H54 (cell line): Measurements from ENCODE around the gene RYR1.
"Not testable (repeated sequence)": the region's sequence is repeated elsewhere in the genome, so short reads cannot be mapped to it uniquely, and the experiment has no call there.

Experiments used
- DNase-seq: peaks from one replicate; pipeline ENCODE4 v3.0.0; 2011; ENCODE audit warnings: low spot score, mixed read lengths; ENCODE audit not compliant: insufficient read length
- FAIRE-seq: peaks from 3 replicates; lab custom pipeline; 2011; peaks lifted over from hg19 to GRCh38; lab: Jason Lieb, UNC
- POLR2A ChIP-seq: IDR thresholded peaks from 2 replicates; pipeline ENCODE4 v1.6.1; 2011; ENCODE audit warnings: low read depth, mild to moderate bottlenecking, low read length

The RYR1 gene

GRCh38 chr19:38555200-38555599 lies 121.7 kb downstream of the RYR1 start:
- no peak for DNase-seq
- TF ChIP-seq POLR2A = no peak
- no peak for FAIRE-seq

DNA sequence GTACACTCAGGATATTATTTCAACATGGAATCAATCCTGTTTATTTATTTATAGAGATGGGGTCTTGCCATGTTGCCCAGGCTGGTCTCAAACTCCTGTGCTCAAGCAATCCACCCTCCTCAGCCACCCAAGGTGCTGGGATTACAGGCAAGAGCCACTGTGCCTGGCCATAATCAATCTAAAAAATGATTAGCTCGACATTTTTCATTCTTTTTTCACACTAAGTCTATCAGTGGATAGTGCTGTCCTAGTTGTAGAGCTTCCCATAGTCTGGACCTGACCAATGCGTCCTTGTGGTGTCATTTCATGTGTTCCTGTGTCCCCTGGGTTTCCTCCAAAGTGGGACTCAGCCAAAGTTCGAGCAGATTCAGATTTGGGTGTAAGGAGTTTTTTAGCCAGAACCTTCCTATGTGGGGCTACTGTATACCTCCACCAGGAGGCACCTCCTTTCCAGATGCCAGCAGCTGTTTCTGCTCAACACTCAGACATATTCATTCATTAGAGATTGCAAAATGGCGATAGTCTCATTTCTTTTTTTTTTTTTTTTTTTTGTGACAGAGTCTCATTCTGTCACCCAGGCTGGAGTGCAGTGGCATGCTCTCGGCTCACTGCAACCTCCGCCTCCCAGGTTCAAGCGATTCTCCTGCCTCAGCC lies 123.2 kb downstream of the RYR1 start:
- DNase-seq = no peak
- TF ChIP-seq POLR2A = no peak
- FAIRE-seq = no peak

- DNase-seq = no peak
- FAIRE-seq = no peak
- TF ChIP-seq POLR2A = no peak
Observed at GRCh38 chr19:38557205-38557799, 123.8 kb downstream of the RYR1 start.

DNA sequence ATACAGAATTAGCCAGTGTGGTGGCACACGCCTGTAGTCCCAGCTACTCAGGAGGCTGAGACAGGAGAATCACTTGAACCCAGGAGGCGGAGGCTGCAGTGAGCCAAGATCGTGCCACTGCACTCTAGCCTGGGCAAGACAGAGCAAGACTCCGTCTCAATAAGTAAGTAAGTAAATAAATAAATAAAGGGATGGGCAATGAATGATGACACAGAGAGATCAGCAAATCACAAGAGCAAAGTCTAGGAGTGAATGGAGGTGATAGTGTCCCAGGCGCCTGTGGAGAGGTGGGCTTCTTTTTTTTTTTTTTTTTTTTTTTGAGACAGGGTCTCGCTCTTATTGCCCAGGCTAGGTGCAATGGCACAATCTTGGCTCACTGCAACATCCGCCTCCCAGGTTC lies 125.4 kb downstream of the RYR1 start:
- DNase-seq, FAIRE-seq: not testable (repeated sequence)

DNA sequence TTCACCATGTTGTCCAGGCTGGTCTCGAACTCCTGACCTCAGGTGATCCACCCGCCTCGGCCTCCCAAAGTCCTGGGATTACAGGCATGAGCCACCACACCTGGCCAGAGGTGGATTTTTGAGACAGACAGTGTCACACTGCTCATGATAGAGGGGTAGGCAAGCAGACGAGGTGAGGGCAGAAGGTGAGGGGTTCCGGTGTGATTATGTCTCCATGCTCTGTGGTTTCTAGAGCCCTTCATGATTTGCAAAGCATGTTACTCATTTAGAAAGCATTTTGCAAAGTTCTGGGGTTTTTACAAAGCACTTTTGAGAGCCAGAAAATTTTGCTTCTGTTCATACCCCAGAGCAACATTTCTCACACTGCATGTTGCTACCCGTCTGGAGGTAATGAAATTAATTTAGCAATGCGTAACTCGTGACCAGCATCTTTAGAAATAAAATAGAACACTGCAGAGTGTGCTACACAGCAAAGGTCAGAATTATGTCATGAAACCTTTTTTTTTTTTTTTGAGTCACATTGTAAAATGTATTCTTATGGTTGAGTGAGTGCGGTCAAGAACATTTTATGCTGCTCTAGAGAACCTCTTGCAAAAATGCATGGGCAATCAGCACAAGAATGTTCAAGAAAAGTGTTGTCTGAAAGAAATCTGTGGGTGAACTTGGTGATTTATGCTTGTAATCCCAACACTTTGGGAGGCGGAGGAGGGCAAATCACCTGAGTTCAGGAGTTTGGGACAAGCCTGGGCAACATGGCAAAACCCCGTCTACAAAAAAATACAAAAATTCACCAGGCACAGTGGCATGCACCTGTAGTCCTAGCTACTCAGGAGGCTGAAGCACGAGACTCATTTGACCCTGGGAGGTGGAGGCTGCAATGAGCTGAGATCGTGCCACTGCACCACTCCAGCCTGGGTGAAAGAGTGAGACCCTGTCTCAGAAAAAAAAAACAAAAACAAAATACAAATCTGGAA lies 126.2 kb downstream of the RYR1 start:
- DNase-seq (no peak), FAIRE-seq (no peak)
- TF ChIP-seq POLR2A = no peak

GRCh38 chr19:38561053-38561606 lies 127.6 kb downstream of the RYR1 start:
- FAIRE-seq (no peak), DNase-seq (no peak)
- no peak for TF ChIP-seq POLR2A

GRCh38 chr19:38561658-38562057 lies 128.2 kb downstream of the RYR1 start:
- no peak for TF ChIP-seq POLR2A
- FAIRE-seq (no peak), DNase-seq (no peak)

DNA sequence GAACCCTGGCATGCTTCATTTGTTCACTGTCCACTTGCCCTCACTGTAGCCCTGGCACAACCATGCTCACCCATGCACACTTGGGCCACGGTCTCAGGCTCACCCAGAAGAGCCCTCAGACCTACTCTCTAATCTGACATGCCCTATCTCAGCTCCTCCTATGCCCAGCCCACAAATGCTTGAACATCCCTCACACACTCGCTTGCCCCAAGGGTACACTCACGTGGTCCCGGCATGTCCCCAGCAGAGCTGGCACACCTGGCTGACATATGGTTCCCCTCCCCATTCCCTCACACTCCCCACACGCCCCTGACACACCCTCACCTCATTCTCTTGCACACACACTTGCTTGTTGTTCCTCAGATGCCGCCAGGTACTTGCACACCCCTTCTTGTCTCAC lies 128.6 kb downstream of the RYR1 start:
- DNase-seq (no peak), FAIRE-seq (no peak)
- no peak for TF ChIP-seq POLR2A

DNA sequence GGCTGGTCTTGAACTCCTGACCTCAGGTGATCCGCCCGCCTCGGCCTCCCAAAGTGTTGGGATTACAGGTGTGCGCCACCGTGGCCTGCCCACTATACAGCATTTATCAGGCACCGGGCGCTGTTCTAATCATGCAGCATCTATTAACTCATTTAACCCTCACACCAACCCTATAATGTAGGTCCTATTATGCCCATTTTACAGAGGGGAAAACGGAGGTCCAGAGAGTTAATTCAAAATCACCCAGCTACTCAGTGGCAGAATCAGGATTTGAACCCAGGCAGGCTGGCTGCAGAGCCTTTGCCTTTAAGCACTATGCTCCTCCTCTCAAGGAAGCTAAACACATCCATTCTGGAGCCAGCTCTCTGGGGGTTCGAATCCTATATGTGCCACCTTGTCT lies 130.0 kb downstream of the RYR1 start:
- TF ChIP-seq POLR2A = no peak
- DNase-seq = no peak
- no peak for FAIRE-seq

DNA sequence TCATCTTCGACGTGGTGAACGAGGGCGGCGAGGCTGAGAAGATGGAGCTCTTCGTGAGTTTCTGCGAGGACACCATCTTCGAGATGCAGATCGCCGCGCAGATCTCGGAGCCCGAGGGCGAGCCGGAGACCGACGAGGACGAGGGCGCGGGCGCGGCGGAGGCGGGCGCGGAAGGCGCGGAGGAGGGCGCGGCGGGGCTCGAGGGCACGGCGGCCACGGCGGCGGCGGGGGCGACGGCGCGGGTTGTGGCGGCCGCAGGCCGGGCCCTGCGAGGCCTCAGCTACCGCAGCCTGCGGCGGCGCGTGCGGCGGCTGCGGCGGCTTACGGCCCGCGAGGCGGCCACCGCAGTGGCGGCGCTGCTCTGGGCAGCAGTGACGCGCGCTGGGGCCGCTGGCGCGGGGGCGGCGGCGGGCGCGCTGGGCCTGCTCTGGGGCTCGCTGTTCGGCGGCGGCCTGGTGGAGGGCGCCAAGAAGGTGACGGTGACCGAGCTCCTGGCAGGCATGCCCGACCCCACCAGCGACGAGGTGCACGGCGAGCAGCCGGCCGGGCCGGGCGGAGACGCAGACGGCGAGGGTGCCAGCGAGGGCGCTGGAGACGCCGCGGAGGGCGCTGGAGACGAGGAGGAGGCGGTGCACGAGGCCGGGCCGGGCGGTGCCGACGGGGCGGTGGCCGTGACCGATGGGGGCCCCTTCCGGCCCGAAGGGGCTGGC lies 131.6 kb downstream of the RYR1 start:
- no peak for TF ChIP-seq POLR2A
- FAIRE-seq (no peak), DNase-seq (no peak)

DNA sequence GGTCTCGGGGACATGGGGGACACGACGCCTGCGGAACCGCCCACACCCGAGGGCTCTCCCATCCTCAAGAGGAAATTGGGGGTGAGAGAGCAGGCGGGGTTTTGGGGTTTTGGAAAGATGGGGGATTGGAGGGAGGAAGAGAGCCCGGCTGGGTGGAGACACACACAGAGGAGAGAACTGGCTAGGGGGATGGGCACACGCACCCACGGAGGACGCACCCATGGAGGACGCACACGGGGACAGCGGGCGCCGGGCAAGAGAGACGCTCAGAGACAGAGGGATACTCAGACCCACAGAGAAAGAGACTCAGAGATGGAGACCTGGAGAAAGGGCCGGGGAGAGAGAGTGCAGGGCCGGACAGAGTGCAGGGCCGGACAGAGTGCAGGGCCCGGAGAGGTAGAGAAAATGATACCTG lies 132.2 kb downstream of the RYR1 start:
- no peak for FAIRE-seq
- DNase-seq = no peak

GRCh38 chr19:38569368-38569983 lies 136.0 kb downstream of the RYR1 start:
- FAIRE-seq (no peak), DNase-seq (no peak)
- TF ChIP-seq POLR2A = no peak

More for the DNA sequence above, 132.2 kb downstream of the RYR1 start:
- TF ChIP-seq POLR2A = no peak

DNA sequence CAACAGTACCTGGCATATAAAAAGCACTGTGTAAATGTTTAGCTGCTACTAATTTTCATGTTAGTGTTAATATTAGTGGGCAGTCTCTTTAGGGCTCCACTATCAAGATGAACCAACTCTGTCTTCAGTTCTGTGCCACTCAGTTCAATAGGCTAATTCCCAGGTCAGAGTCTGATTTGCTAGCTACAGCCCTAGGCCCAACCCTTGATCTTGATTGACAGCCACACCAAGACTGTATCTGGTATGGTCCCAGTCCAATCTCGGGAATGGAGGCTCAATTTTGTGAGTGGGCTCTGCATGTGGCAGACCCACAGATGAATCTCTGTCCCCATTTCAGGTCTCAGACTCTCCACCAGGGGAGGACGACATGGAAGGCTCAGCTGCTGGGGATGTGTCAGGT lies 138.2 kb downstream of the RYR1 start:
- no peak for FAIRE-seq
- TF ChIP-seq POLR2A = no peak
- no peak for DNase-seq
